ENCODE results near the gene MCRS1.

MCRS1 gene

DNA sequence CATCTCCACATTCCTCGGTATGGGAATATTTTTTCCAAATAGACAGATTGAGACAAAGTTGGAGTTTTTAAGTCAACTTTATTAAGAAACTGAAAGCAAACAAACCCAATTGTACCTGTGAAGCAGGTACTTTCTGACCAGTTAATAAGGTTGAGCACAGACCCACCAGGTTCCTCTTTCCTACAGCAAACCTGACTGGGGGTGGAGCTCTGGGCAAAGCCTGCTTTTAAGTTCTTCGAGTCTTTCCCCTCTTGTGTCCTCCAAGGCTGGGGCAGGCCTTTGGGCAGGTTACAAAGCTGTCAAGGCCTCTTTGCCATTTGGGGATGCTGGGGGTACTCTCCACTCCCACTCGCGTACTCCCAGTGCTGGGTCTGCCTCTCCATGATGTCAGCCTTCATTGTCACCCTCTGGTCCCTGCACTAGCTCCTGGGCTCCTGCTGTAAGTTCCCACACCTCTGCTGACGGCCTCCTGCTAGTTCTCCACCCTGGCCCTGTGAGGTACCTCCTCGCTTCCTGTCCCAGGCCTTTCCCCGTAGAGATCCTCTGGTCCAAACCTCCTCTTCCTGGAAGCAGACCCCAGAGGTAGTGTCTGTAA lies 25.9 kb downstream of the MCRS1 start:
- H3K4me3 ChIP-seq (ENCODE audit: insufficient read length, low read depth) = no peak overlapping the region
- no peak for DNase-seq (ENCODE audit: low read depth, low spot score)
- H3K4me1 ChIP-seq (ENCODE audit: insufficient read depth, insufficient read length) = peaks cover 33% of the 10 kb centered on the region
- peaks cover 39% of the 10 kb centered on the region for H3K27me3 ChIP-seq (ENCODE audit: insufficient read depth, insufficient read length)
- TF ChIP-seq ZNF274 (IDR thresholded peaks at IDR 0.05; ENCODE audit: low read depth, low read length) = no peak
- TF ChIP-seq SUZ12 (IDR thresholded peaks at IDR 0.05; ENCODE audit: extremely low read depth, insufficient read depth, insufficient read length) = no peak
- no peak for TF ChIP-seq YY1 (IDR thresholded peaks at IDR 0.05; ENCODE audit: insufficient read depth, insufficient read length)
- H3K9me3 ChIP-seq (ENCODE audit: insufficient read depth, low read length) = no peaks in the 10 kb centered on the region
- H3K36me3 ChIP-seq (ENCODE audit: insufficient read depth, insufficient read length, low read length) = no peaks in the 10 kb centered on the region
- no peak overlapping the region for H3K9ac ChIP-seq (ENCODE audit: insufficient read length, low read depth)

DNA sequence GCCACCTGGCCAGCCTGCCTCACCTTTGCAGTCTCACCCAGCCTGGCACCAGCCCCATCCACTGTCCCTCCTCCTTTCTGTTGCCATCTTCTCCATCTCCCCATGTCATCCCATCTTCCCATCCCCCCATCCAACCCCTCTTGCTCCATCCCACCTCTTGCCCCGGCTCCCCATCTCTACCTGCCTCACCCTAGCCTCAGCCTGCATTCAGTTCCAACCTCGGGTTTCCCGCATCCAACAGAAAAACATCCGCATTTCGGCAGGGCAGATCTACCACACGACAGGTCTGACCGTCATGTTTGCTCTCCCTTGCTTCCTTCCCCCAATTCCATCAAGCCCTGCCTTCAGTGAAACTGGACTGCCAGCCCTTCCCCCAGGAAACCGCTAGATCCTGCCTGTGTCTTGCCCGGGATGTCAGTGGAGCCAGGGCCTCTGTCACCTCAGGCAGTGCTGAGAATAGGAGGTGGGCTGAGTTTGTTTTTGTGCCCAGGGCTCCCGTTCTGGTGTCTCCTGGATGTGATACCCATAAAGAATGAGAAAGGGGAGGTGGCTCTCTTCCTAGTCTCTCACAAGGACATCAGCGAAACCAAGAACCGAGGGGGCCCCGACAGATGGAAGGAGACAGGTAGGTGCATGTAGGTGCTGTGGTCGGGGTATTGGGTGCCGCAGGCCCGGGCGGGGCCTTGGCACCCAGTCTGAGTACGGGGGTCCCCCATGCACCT lies 26.6 kb downstream of the MCRS1 start:
- no peaks in the 10 kb centered on the region for H3K9me3 ChIP-seq (ENCODE audit: insufficient read depth, low read length)
- peaks cover 46% of the 10 kb centered on the region for H3K27me3 ChIP-seq (ENCODE audit: insufficient read depth, insufficient read length)
- H3K4me3 ChIP-seq (ENCODE audit: insufficient read length, low read depth) = no peak overlapping the region
- H3K9ac ChIP-seq (ENCODE audit: insufficient read length, low read depth) = no peak overlapping the region
- DNase-seq (ENCODE audit: low read depth, low spot score) = no peak
- H3K36me3 ChIP-seq (ENCODE audit: insufficient read depth, insufficient read length, low read length) = no peaks in the 10 kb centered on the region
- H3K4me1 ChIP-seq (ENCODE audit: insufficient read depth, insufficient read length) = peaks cover 29% of the 10 kb centered on the region
- no peak for TF ChIP-seq ZNF274 (IDR thresholded peaks at IDR 0.05; ENCODE audit: low read depth, low read length)
- TF ChIP-seq SUZ12 (IDR thresholded peaks at IDR 0.05; ENCODE audit: extremely low read depth, insufficient read depth, insufficient read length) = no peak
- no peak for TF ChIP-seq YY1 (IDR thresholded peaks at IDR 0.05; ENCODE audit: insufficient read depth, insufficient read length)

DNA sequence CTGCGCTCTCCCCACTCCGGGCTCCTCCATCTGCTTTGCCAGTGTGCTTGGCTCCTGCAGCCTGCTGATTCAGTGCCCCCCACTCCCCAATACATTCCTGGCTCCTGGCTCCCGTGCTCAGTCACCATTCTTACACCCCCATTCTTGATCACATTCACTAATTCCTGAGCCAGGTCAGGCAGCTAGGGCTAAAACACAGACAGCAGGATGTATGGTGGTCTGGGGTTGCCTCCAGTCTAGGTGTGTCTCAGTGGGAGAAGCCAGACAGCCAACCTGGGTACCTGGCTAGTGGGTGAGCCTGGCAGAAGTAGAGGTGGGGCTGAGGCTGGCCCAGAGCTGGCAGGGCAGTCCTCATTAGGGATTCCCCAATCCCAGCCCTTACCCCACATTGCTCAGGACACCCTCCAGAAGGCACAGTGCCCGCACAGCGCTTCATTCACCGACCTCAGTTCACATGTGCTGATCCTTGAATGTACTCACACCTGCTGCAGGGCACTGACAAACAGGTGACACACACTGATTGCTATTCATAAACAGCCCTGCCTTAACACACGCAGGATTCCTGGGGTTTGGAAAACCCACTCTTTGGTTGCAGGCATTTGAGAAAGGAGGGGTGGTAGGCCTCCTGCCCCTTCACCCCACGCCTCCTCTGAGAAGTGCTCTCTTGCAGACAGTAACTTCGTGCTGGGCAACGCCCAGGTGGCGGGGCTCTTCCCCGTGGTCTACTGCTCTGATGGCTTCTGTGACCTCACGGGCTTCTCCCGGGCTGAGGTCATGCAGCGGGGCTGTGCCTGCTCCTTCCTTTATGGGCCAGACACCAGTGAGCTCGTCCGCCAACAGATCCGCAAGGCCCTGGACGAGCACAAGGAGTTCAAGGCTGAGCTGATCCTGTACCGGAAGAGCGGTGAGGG lies 27.5 kb downstream of the MCRS1 start:
- H3K4me3 ChIP-seq (ENCODE audit: insufficient read length, low read depth) = no peak overlapping the region

DNA sequence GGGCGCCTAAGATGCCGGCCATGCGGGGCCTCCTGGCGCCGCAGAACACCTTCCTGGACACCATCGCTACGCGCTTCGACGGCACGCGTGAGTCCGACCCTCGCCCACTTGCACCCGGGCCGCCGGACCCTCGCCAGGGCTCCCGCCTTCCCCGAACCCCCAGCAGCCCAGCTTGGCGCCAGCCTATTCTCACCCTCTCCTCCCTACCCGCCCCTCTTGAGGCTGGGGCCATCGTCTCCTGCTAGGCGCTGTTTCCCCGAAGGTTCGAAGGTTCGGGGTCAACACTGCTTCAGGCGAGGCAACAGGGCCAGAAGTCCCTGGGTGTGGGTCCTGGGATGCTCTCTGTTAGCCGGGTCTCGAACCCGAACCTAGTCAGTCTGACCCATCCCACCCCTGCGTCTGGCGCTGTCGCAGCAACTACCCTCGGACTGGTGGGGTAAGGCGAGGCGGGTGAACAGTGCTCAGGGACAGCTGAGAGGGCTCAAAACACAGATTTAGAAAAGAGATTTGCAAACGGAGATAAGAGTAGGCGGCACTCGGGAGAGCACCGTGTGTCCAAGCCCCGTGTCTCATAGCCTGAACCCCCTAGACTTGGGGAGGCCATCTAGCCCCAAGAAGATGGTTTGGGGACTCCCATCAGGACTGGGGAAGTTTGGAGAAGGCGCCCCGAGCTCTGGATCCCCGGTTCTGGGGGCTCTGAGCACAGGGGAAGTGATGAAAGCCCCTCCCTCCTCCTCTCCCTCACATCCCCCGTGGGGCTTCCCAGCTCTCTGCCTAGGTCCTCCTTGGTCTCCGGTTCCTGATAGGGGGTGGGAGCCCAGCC lies 28.3 kb downstream of the MCRS1 start:
- no peak for TF ChIP-seq ZNF274 (IDR thresholded peaks at IDR 0.05; ENCODE audit: low read depth, low read length)
- no peak for TF ChIP-seq YY1 (IDR thresholded peaks at IDR 0.05; ENCODE audit: insufficient read depth, insufficient read length)
- TF ChIP-seq SUZ12 (IDR thresholded peaks at IDR 0.05; ENCODE audit: extremely low read depth, insufficient read depth, insufficient read length) = no peak
- H3K36me3 ChIP-seq (ENCODE audit: insufficient read depth, insufficient read length, low read length) = no peaks in the 10 kb centered on the region
- DNase-seq (ENCODE audit: low read depth, low spot score) = no peak
- no peaks in the 10 kb centered on the region for H3K9me3 ChIP-seq (ENCODE audit: insufficient read depth, low read length)
- H3K4me3 ChIP-seq (ENCODE audit: insufficient read length, low read depth) = peak overlapping the region; percentile 45
- peaks cover 24% of the 10 kb centered on the region for H3K4me1 ChIP-seq (ENCODE audit: insufficient read depth, insufficient read length)
- peak overlapping the region; percentile 46 for H3K9ac ChIP-seq (ENCODE audit: insufficient read length, low read depth)
- peaks cover 61% of the 10 kb centered on the region for H3K27me3 ChIP-seq (ENCODE audit: insufficient read depth, insufficient read length)

More for the DNA sequence above, 27.5 kb downstream of the MCRS1 start:
- Histone ChIP-seq H3K36me3 (ENCODE audit: insufficient read depth, insufficient read length, low read length) (no peaks in the 10 kb centered on the region), H3K9me3 (ENCODE audit: insufficient read depth, low read length) (no peaks in the 10 kb centered on the region), H3K4me1 (ENCODE audit: insufficient read depth, insufficient read length) (peaks cover 28% of the 10 kb centered on the region), H3K27me3 (ENCODE audit: insufficient read depth, insufficient read length) (peaks cover 54% of the 10 kb centered on the region), H3K9ac (ENCODE audit: insufficient read length, low read depth) (no peak overlapping the region)
- no peak for DNase-seq (ENCODE audit: low read depth, low spot score)
- TF ChIP-seq YY1 (IDR thresholded peaks at IDR 0.05; ENCODE audit: insufficient read depth, insufficient read length) = no peak

GRCh38 chr12:49538510-49539403 lies 29.2 kb downstream of the MCRS1 start, which contains the start of gene KCNH3:
TSS of gene KCNH3 (plus strand) at chr12:49539030. CDS start at chr12:49539417, 387 bp downstream.
- H3K36me3 ChIP-seq (ENCODE audit: insufficient read depth, insufficient read length, low read length) = no peaks in the 10 kb centered on the region
- TF ChIP-seq ZNF274 (IDR thresholded peaks at IDR 0.05; ENCODE audit: low read depth, low read length) = no peak
- DNase-seq (ENCODE audit: low read depth, low spot score) = peak; percentile 49
- peaks cover 20% of the 10 kb centered on the region for H3K4me1 ChIP-seq (ENCODE audit: insufficient read depth, insufficient read length)
- H3K9me3 ChIP-seq (ENCODE audit: insufficient read depth, low read length) = no peaks in the 10 kb centered on the region
- peak within 1 kb of the TSS; percentile 51 for H3K4me3 ChIP-seq (ENCODE audit: insufficient read length, low read depth)
- H3K9ac ChIP-seq (ENCODE audit: insufficient read length, low read depth) = peak within 1 kb of the TSS; percentile 64
- H3K27me3 ChIP-seq (ENCODE audit: insufficient read depth, insufficient read length) = peaks cover 61% of the 10 kb centered on the region

Data from NT2/D1 (cell line).